ENCODE data around the gene MFSD6L.

The MFSD6L gene, protein sequence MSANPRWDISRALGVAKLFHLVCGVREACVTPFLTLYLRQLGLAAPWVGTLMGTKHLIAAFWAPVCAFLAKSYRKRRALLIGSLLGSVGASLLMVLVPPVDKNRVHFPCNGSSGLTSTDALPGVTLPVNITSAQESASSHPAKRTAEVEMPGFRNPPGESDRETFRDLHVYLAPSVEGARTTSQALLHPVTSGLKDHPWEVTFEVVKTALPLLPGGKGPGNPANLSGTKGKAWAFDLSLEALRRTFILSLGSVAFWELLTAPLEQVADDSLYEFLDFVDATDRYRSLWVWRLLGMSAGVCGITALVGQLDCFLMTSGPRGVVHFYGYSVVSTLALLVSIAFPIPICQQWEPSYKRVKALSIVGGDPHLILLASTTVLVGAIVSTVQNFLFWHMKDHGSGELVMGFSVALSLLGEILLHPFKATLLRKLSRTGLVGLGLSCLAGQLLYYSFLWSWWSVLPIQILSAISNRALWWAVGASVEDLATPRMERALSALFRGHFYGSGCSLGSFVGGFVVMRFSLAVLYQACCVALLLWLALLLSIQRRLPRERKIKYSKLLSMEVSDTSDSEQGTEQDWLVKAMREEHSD

DNA sequence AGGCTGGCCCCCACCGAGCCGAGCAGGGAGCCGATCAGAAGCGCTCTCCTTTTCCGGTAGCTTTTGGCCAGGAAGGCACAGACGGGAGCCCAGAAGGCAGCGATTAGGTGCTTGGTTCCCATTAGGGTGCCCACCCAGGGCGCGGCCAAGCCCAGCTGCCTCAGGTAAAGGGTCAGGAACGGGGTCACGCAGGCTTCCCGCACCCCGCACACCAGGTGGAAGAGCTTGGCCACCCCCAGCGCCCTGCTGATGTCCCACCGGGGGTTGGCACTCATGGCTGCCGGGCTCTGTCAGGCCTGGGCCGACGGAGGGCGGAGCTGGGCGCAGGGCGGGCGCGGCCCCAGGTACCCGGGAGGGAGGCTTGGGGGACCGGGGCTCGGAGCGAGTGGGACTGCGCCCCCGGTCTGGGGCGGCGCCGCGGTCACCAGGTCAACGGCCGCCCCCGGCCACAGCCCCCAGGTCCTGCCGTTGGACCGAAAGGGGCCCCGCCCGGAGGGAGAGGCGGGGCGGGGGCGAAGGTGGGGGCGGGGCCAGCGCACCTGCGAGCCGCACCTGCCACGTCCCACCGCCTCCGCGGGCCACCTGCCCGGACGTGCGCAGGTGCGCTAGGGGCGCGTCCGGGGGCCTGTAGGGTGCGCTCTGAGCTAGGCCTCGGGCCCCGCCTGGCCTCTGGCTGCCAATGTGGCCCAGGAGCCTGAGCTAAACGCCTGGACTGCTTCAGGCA is at the start of gene MFSD6L:
Gene MFSD6L, minus strand, starts transcription at position 520 of the 724 bp plus-strand sequence. Its CDS starts 245 bp downstream, at position 275.
- DNase-seq (ENCODE audit: low read depth), result no peak
- H3K4me3 ChIP-seq (ENCODE audit: low read depth, low read length), result no peak within 1 kb of the TSS

DNA sequence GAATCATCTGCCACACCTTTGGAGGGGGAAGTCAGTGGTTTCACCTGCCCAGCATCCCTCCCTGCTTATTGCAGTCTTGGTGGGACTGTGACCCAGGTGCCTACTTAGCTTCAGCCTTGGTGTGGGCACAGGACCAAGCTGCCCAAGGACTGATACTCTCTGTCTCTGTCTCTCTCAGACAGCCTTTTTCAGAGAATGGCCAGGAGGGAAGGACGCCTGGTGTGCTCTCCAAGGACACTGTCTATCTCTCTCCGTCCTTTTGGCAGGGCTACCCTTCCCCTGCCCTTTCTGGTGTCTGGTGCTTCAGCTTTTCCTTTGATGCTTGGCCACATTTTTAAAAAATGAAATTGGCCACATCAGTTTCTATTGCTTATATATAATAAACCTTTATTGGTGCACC is 48.7 kb upstream of the MFSD6L start:
- DNase-seq (ENCODE audit: low read depth), result no peak
- H3K4me3 ChIP-seq (ENCODE audit: low read depth, low read length), result no peak overlapping the region

DNA sequence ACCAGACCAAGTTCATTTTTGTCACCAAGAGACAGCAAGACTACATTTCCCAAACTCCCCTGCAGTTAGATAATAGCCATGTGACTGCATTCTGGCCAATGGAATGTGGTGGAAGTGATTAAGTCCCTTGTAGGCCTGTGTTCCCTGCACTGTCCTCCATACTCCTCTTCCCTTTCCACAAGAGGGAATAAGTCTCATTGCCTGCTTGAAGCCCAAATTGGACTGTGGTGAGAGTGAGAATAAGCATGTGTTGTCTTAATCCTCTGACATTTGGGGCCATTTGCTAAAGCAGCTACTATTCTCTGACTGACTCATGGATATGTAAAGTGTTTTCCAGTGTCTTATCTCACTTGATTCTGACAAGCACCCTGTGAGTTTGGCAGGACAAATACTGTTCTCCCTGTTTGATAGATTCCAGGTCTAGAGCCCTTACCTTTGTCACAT is 47.6 kb upstream of the MFSD6L start:
- no peak overlapping the region for H3K4me3 ChIP-seq (ENCODE audit: low read depth, low read length)
- no peak for DNase-seq (ENCODE audit: low read depth)

DNA sequence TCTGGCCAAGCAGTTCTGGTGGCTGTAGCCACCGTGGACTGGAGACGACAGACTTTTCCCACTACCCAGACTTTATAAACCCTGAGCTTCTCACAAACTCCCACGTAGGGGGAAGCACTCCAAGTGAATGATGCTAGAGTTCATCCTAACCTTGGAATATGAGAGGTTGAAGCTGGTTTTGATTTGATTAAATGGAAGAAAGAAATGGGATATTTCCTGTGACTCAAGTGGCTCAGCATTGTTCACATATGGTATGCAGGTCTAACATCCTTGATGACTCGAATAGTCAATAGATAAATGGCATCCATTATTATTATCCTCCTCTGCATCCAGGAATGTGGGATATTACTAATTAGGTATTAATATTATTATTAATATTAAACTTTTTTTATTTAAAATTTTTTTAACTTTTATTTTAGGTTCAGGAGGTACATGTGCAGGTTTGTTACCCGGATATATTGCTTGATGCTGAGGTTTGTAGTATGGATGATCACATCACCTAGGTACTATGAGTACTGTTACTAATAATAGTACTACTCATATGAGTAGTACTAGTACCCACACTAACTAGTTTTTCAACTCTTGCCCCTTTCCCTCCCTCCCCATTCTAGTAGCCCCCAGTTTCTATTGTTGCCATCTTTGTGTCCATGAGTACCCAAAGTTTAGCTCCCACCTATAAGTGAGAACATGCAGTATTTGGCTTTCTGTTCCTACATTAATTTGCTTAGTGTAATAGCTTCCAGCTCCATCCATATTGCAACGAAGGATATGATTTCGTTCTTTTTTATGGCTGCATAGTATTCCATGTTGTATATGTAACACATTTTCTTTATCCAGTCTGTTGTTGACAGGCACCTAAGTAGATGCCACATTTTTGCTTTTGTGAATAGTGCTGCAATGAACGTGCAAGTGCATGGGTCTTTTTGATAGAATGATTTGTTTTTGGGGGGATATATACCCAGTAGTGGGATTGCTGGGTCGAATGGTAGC is 45.4 kb upstream of the MFSD6L start:
- DNase-seq (ENCODE audit: low read depth), result no peak
- H3K4me3 ChIP-seq (ENCODE audit: low read depth, low read length), result no peak overlapping the region

DNA sequence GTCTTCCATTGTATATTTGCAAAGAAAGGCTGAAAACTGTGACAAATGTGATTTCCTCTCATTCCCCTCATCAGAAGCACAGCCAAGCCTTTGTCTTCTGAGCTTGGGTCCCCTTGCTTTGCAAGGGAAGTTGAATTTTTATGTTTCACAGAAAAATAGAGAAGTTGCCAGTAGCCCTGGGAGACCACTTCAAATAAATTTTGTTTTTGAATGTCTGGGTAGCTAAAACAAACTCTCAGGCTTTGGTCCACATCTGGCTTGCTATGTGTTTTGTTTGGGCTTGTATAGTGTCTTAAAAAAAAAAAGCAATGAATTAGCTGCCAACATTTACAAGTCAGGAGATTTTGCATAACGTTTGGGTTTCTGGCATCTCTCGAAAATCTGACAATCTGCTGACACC is 44.2 kb upstream of the MFSD6L start:
- no peak for DNase-seq (ENCODE audit: low read depth)
- no peak overlapping the region for H3K4me3 ChIP-seq (ENCODE audit: low read depth, low read length)

DNA sequence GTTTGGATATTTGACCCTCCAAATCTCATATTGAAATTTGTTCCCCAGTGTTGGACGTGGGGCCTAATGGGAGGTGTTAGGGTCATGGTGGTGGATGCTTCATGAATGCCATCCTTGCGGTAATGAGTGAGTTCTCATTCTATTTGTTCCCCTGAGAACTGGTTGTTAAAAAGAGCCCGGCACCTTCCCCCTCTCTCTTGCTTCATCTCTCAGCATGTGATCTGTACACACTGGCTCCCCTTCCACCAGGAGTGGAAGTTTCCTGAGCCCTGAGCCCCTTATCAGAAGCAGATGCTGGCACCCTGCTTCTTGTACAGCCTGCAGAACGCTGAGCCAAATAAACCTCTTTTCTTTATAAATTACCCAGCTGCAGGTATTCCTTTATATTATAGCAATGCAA is 42.7 kb upstream of the MFSD6L start:
- no peak for DNase-seq (ENCODE audit: low read depth)
- H3K4me3 ChIP-seq (ENCODE audit: low read depth, low read length), result no peak overlapping the region

DNA sequence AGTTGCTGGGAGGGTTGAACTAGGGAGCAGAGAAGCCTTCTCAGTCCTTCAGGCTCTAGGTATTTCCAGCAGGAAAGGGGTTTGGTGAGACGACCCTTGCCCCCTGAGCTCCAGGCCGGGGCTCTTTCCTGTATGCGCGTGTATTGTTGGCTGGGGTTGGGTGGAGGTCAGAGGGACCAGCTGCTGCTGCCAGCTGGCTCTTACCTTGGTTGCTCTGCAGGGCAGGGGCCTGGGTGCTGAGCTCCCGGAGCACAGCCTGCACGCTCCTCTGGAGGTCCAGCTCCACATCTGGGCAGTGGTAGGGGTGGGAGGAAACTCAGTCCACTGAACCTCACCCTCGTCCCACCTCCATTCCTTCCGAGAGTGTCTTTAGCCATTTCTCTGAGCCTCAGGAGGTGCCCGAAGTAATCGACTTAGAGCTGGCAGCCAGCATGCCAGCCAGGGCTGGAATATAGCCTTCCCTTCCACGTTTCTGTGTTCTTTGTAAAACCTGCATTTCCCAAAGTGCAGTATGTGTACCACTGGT is 40.3 kb upstream of the MFSD6L start:
- DNase-seq (ENCODE audit: low read depth), result no peak

DNA sequence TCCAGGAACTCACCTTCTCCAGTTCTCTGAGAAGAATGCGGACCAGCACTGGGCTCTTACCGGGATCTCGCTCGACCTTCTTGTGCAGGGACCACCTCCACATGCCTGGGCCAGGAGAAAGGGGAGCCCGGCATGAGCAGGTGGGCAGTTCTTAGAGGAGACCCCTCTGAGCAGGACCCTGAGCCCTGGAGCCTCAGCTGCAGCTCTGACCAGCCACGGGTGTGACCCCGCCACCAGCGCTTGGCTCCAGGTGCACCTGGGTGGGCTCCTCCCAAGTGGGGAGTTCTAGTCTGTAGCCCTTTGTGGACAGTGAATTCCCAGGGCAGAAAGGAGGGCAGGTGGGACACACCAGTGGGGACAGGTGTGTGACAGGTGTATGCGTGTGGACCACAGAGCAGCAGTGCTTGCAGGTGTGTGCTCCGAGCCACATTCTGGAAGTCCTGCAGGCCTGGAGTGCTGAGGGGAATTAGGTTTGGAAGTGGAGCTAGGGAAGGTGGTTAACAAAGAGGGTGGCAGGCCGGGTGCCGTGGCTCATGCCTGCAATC is 39.5 kb upstream of the MFSD6L start:
- DNase-seq (ENCODE audit: low read depth), result no peak
- H3K4me3 ChIP-seq (ENCODE audit: low read depth, low read length), result no peak overlapping the region

More for the DNA sequence above, 40.3 kb upstream of the MFSD6L start:
- H3K4me3 ChIP-seq (ENCODE audit: low read depth, low read length), result no peak overlapping the region

DNA sequence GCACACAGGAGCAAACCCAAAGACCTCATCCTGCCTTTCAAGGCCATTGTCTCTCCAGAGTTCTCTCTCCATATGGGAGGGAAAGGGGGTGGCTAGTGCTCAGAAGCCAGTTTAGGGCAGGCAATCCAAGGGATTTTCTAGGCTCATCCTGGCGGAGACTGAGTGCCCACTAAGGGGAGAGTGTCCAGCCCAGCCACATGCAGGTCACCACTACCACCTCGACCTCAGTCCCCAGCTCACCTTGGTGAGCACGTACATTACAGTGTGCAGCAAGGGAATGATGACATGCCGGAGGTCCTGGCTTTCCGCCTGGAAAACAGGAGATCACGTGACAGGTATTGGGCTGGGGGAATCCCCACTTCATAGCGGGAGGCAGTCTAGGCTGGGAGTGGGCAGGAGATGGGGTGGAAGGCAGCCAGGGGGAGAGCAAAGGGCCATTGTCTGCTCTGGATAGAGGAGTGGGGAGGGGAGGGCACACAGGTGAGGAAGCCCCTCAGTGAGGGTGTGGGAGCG is 38.5 kb upstream of the MFSD6L start:
- DNase-seq (ENCODE audit: low read depth), result no peak
- no peak overlapping the region for H3K4me3 ChIP-seq (ENCODE audit: low read depth, low read length)

DNA sequence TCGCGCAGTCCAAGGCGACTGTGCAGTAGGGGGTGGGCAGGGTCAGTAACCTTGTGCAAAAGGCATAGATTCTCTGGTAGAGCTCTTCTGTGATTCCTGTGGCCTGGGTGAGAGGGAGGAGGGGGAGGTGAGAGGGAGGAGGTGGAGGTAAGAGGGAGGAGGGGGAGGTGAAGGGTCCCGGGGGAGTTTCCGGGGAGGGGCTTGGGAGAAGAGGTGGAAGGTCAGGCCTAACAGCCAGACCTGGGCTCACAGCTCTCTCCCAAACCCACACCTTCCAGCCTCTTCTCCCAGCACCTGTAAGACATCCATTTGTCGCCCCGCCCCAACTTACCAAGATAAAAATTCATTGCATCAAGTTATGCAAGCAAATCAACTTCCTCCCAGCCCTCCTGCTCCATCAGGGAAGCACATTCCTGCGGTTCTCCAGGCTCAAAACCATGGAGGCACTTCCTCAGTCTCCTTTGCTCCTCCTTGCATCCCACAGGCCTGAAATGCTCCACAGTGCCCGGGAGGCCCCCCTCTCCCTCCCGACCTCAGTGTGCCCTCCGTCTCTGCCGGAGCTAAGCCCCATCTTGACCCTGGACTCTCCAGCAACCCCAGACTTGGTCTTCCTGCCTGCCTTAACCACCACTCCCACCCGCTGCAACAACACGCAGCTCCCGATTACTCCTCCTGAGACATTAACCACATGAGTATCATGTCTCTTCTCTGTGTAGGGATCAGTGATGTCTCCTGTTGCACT is 37.8 kb upstream of the MFSD6L start:
- DNase-seq (ENCODE audit: low read depth), result no peak
- H3K4me3 ChIP-seq (ENCODE audit: low read depth, low read length), result no peak overlapping the region

DNA sequence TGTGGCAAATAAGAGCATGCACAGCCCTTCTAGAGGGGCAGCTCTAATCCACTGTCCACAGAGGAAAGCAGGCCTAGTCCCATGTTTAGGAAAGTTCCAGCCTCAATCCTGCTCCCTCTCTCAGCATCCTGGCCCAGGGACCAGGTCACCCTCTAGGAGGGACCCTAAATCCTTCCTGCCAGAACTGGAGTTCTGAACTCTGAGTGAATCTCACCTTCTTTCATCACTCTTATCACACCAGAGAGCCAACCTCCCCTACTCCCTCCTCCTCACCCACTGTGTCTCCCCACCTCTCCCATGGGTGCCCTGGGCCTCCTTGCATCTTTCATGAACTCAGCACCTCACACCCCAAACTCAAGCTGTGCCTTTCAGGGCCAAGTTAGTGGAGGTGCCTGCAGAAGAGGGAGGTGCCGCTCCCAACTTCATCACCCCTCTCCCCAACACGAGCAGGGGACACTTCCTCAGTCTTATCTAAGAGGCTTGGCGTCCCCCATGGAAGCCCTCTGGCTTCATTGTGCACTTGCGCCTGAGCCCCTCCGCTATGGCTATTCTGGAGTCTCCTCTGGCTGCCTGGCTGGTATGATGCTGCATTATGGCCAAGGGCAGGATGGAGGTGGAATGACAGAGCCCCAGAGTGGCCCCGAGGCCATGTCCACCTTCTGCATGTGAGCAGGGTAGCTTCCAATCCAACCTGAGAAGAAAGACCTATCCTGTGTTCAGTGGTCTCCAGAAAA is 36.6 kb upstream of the MFSD6L start:
- H3K4me3 ChIP-seq (ENCODE audit: low read depth, low read length), result no peak overlapping the region
- DNase-seq (ENCODE audit: low read depth), result no peak

DNA sequence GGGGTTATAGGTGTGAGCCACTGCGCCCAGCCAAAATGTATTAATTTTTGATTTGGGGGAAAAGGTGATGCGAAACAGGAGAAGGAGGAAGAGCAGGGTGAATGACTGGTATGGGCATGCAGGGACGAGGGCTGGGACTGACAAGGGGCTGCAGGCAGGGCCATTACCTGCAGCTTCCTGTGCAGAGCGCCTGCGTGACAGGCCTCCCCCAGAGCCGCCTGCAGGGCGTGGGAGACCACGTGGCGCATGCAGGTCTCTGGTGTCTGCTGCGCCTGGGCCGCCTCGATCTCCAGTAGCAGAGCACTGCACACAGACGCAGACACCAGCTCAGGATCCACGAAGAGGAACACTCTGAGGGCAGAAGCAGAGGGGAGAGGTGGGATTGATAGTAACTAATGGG is 35.9 kb upstream of the MFSD6L start:
- no peak for DNase-seq (ENCODE audit: low read depth)
- H3K4me3 ChIP-seq (ENCODE audit: low read depth, low read length), result no peak overlapping the region

DNA sequence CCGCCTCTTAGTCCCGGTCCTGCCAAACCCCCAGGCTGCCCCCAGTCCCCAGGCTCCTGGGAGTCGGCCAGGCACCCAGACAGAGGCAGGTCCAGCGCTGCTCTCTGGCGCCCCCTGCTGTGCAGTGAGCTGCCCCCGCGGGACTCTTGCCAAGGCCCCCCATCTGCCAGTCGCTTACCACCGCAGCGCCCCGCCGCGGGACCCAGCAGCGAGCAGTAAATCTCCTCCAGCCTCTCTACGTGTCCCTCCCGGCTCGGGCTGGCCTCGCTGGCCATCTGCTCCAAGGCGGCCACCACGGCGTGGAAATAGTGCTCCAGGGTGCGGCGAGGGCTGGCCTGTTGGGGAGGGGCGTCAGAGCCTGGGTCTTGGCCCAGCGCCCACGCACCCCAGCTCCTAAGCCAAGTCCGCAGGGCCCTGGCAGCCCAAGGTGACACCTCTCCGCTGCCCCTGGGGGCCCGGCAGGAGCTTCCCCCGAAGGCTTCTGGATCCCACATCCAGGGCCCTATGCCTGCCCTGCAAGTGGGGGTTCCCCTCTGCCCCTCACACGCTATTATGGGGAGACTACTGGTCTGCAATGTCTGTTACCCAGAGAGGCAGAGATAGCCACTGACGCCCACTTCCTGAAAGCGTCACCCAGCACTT is 33.7 kb upstream of the MFSD6L start:
- H3K4me3 ChIP-seq (ENCODE audit: low read depth, low read length), result no peak overlapping the region
- DNase-seq (ENCODE audit: low read depth), result no peak

DNA sequence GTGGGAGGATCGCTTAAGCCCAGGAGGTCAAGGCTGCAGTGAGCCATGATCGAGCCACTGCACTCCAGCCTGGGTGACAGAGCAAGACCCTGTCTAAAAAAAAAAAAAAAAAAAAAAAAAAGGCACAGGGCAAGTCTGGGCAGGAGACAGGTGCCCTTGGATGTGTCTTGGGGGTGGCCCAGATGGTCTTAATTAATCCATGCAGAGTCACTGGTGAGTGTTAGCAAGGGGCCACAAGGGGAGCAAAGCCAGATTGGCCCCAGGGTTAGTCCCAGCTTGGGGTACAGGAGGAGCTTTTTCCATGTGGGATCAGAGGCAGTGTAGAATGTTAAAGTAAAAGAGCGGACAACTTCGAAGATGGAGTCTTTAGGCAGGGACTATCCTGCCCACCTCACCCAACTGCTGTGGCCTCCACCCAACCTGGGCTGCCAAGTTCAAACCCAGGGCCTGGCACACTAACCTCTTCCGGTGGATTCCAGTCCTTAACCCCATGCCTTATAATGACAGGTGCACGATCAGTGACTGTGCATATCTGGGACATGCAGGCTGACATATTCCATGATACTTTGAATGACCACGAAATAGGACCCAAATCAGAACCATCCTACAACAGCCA is 32.2 kb upstream of the MFSD6L start:
- H3K4me3 ChIP-seq (ENCODE audit: low read depth, low read length), result no peak overlapping the region
- DNase-seq (ENCODE audit: low read depth), result no peak

DNA sequence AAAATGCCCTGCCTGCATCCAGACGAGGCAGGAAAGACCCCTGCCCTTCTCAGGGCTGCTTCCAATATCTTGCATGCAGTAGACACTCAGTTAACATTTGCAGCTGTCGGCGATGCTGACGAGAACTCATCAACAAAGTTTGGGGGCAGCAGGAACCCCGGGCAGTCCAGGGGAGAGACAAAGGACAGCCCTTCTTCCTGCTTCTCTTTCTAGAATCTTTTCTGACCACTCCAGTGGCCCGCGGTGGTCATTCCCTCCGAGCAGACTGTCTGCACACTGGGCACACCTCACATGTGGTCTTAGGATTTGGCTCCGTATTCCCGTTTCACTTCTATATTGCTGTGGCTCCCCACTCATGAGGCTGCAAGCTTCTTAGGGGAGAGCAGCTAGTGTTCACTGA is 31.0 kb upstream of the MFSD6L start:
- DNase-seq (ENCODE audit: low read depth), result no peak
- no peak overlapping the region for H3K4me3 ChIP-seq (ENCODE audit: low read depth, low read length)
